CD4-positive, alpha-beta T cell treated with Interferon alpha-2 for 1 hour (primary cell): ENCODE data around the gene PHACTR4.
"Not testable (repeated sequence)": the region's sequence is repeated elsewhere in the genome, so short reads cannot be mapped to it uniquely, and the experiment has no call there.

Source experiments
- DNase-seq, 2 donors: peaks; one replicate each; pipeline ENCODE4 v3.0.0-alpha.2; 2020 to 2022

The PHACTR4 gene

DNA sequence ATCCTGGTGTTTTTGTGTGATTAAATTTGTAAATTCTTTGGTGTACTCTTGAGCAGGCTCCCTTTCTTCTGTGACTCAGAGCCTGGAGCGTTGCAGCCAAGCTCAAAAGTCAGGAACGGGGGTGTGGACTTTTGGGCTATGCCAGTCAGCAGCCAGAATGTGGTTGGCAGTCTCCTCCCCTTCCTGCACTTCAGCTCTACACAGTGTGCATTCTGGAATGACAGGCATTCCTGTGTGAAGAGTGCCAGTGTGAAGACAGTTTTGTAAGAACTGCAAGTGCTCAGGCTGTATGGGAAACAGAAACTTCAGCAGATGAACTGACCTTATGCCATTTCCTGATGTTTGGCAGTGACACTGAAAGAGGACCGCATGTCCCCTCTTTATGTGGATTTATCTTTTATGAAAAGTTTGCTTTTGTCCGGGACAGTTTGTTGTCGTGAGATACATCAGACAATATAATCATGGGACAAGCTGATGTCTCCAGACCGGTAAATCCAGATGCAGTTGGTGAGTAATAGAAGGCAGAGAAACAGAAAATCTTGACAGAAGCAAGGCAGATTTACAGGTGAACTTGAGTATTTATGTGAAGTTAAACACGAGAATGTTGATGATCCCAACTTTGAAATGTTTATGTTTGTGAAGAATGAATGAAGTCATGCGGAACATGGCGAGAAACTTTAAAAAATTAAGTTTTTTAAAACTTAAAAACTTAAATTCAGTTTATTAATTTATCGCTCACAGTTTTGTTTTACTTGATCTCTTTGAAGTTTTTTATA, 68.6 kb downstream of the PHACTR4 start:
- peak in 1 of 2 donors; percentile 28 for DNase-seq

DNA sequence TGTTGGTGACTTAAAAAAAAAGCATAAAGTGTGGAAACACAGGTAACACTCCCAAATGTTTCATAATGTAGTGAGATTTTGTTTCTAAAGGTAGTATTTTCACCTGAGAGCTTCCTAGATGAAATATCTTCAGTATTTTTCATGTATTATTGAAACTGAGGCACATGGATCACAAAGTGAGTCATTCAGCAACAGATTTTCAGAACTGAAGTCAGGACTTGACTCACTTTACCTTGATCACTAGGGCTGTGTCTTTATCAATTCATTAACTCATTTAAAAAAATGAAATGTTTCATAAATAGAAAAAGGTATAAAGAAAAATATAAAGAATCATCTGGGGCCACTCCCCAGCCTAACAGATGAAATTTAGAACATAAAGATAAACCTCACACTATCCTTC, 69.8 kb downstream of the PHACTR4 start:
- DNase-seq: no peak

DNA sequence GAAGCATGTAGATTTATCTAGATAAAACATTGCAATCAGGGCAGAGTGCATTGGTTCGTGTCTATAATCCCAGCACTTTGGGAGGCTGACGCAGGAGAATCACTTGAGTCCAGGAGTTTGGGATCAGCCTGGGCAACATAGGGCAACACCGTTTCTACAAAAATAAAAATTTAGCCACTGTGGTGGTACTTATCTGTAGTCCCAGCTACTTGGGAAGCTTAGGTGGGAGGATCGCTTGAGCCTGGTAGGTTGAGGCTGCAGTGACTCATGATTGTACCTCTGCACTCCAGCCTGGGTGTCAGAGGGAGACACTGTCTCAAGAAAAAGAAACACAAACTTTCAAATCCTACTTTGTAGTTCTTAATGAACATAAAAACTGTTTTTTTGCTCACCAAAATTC, 72.1 kb downstream of the PHACTR4 start:
- DNase-seq: no peak

DNA sequence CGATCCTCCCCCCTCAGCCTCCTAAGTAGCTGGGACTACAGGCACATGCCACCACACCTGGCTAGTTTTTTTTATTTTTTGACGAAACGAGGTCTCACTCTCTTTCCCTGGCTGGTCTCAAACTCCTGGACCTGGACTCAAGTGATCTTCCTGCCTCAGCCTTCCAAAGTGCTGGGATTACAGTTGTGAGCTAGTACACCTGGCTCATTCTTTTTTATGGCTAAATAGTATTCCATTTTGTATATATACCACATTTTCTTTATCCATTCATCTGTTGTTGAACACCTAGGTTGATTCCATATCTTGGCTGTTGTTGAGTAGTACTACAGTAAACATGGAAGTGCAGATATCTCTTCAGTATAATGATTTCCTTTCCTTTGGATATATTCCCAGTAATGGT, 74.0 kb downstream of the PHACTR4 start:
- DNase-seq: no peak

DNA sequence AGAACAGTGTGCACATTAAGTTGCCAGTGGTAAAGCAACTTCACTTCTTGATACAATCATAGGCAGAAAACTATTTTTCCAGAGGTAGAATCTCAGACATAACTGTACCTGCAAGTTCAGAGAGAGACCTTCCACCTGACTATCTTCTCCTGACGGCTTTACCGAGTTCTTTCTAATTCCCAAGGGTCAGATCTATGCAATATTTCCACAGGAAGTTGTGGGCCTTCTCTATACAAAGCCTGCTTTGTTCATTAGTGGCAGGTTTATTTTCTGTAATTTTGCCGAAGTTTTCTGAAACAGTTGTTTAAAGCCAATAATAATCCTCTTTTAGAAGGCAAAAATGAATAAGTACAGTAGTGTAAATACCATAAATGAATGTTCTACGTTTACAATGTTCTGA, 78.1 kb downstream of the PHACTR4 start:
- DNase-seq: no peak

DNA sequence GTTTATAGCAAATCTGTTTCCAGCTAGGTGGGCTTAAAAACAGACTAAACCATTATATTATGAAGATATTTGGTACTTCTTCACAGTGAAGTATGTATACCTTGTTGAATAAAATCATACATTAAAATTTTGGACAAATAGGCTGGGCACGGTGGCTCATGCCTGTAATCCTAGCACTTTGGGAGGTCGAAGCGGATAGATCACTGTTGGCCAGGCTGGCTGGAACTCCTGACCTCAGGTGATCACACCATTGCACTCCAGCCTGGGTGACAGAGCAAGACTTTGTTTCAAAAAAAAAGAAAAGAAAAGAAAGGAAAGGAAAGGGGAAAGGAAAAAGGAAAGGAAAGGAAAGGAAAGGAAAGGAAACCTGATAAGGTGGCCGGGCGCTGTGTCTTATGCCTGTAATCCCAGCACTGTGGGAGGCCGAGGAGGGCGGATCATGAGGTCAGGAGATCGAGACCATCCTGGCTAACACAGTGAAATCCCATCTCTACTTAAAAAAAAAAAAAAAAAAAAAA, 78.6 kb downstream of the PHACTR4 start:
- DNase-seq: not testable (repeated sequence)

DNA sequence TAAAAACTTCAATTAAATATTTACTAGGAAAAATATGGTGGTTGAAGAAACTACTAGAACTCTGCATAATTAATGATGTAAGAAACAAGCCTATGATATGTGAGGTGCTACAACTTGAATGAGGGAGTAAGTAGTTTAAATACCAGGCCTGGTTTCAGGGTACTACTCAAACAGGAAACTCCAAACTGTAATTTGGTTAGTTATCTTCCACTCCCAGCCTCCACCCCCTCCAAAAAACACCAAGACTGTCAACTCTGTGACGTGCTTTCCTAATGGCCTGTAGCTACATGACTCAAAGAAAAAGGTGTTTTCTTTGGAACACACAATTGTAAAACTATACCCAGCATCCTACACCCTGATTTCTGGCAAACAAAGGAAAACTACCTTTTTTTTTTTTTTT, 80.4 kb downstream of the PHACTR4 start:
- DNase-seq: peak in 1 of 2 donors; percentile 21

DNA sequence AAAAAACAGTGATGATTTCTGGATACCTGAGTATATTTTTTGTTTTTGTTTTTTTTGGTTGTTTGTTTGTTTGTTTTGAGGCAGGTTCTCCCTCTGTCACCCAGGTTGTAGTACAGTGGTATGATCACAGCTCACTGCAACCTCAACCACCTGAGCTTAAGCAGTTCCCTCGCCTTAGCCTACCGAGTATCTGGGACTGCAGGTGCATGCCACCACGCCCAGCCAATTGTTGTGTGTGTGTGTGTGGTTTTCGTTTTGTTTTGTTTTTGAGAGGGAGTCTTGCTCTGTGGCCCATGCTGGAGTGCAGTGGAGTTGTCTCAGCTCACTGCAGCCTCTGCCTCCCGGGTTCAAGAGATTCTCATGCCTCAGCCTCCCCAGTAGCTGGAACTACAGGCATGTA, 81.0 kb downstream of the PHACTR4 start:
- DNase-seq: no peak

DNA sequence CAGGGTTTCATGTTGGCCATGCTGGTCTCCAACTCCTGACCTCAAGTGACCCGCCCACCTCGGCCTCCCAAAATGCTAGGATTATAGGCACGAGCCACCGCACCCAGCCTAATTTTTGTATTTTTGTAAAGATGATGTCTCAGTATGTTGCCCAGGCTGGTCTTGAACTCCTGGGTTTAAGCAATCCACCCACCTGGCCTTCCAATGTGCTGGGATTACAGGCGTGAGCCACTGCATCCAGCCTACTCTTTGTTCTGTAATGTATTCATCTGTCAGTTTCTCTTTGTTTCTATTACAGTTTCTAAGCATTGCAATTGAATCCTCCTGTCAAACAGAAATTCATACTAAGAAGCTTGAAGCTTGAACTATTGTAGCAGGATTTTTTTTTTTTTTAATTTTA, 81.5 kb downstream of the PHACTR4 start:
- DNase-seq: no peak

DNA sequence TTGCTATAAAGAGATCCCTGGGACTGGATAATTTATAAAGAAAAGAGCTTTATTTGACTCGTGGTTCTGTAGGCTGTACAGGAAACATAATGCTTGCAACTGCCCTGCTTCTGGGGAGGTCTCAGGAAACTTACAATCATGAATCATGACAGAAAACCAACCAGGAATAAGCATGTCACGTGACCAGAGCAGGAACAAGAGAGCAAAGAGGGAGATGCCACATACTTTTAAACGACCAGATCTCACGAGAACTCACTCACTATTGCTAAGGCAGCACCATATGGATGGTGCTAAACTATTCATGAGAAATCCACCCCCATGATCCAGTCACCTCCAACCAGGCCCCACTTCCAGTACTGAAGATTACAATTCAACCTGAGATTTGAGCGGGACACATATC, 86.5 kb downstream of the PHACTR4 start:
- DNase-seq: no peak

DNA sequence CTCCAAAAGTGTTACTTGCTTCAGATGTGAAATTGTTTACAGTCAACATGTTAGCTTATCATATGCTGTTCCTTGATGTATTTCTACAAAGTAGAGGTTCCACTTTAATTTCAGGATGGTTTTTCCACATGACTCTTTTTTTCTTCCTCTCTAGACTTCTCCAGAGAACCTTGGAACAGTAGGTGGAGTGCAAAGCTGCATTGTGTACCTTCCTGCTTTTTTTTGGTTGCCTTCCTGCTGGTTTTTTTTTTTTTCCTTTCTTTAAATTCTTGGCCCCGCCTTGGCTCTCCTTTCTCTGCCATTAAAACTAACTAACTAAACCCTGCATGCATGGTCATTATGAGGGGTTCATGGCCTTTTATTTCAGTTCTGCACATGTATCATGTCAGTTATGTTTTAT, 88.1 kb downstream of the PHACTR4 start:
- DNase-seq: no peak

DNA sequence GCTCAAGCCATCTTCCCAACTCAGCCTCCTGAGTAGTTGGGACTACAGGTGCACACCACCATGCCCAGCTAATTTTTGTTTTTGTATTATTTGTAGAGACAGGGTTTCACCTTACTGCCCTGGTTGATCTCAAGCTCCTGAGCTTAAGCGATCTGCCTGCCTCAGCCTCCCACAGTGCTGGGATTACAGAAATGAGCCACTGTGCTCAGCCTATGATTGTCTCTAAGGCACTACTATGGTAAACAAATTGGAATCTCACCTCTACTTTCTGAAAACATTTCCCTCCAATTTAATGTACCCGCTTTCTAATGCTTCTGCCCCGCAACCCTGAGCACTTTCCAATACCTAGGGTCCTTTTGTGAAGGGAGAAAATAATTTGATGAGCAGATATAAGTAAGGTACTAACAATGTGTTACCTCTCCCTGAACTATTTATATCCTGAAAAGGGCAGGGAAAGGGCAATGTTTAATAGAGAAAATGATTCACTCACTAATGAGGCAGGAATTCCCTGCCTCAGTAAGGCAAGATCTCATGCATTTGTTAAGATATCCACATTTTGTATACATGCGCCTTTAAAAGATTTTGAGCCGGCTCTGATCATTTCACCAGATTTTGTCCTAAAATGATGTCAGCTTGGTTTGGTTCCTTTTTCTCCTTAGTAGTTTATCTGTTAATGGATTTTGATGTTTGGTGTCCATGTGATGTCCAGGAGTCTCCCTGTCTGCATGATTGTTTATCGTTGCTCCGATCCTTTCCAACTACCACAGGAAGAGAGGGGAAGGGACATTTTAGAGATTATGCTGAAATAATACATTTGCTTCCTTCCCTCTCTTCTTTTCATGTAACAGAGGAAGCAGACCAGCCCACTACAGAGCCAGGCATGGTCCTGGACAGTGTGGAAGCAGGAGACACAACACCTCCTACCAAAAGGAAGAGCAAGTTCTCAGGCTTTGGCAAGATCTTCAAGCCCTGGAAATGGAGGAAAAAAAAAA, 89.0 kb downstream of the PHACTR4 start:
- DNase-seq: no peak

DNA sequence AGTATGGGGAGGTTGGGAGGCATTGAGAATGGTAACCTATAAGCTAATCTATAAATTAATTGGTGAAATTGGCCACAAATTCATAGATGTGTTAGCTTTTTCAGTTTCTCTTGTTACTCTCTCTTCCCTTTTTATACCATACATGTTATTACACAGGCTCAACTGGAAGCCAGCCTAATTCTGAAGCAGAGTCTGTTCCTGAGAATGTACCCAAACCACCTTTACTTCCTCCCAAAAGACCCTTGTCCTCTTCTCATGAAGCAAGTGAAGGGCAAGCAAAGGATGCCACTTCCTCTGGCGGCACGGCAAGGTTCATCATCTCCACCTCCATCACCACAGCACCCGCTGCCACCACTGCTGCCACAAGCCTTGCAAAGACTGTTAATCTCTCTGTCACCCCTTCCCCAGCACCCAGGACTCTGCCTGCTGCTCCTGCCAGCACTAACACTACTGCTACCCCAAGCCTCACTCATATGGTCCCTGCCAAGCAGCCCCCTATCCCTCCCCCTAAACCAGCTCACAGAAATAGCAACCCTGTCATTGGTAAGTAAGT, 96.8 kb downstream of the PHACTR4 start:
- no peak for DNase-seq

DNA sequence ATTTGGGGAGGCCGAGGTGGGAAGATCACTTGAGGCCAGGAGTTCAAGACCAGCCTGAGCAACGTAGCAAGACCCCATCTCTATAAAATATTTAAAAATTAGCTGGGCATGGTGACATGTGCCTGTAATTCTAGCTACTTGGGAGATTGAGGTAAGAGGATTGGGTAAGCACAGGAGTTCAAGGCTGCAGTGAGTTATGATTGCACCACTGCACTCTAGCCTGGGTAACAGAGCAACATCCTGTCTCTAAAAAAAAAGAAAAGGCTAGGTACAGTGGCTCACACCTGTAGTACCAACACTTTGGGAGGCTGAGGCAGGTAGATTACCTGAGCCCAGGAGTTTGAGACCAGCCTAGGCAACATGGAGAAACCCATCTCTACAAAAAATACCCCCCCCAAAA, 100.6 kb downstream of the PHACTR4 start:
- no peak for DNase-seq

DNA sequence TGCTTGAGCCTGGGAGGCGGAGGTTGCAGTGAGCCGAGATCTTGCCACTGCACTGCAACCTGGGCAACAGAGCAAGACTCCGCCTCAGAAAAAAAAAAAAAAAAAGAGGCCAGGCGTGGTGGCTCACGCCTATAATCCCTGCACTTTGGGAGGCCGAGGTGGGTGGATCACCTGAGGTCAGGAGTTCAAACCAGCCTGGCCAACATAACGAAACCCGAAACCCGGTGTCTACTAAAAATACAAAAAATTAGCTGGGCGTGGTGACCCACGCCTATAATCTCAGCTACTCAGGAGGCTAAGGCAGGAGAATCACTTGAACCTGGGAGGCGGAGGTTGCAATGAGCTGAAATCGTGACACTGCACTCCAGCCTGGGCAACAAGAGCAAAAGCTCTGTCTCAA, 110.0 kb downstream of the PHACTR4 start:
- not testable (repeated sequence) for DNase-seq

DNA sequence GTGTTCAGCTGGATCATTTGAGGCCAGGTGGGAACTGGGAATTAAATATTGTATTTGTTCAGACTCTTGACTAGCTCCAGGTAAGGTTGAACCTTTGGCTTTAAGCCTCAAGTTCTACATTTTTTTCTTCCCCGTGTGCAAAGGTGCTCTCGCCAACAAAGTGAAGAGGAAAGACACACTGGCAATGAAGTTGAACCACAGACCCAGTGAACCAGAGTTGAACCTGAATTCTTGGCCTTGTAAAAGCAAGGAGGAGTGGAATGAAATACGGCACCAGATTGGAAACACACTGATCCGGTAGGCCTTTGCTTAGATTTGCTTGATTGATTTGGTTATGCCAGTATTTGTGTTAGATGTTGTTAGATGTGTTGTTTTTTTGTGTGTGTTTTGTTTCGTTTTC, 110.8 kb downstream of the PHACTR4 start:
- no peak for DNase-seq

DNA sequence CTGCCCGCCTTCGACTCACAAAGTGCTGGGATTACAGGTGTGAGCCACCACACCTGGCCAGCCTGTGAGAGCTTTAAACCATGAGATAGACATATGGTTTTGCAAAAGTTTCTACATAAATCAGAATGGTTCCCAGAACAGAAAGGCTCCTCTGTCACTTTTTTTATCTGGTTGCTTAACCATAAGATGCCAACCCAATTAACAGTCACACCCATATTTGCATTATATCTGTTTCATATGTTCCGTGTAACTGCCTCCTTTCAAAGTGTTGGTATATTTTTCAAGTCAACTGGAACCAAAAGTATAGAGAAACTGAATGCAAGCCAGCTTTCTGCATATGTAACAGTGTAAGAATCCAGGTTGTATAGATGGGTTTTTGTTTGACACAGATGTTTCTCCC, 112.6 kb downstream of the PHACTR4 start:
- DNase-seq: no peak

DNA sequence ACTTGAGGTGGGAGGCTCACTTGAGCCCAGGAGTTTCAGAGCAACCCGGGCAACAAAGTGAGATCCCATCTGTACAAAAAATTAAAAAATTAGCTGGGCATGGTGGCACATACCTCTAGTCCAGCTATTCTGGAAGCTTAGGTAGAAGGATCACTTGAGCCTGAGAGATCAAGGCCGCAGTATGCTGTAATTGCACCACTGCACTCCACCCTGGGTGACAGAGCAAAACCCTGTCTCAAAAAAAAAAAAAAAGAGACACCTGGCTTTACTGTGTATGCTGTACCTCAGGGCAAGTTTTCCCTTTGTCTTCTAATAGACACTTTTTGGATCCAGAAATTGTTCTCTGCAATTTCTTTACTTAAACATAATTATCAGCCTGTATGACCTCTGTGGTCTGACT, 113.2 kb downstream of the PHACTR4 start:
- DNase-seq: no peak

DNA sequence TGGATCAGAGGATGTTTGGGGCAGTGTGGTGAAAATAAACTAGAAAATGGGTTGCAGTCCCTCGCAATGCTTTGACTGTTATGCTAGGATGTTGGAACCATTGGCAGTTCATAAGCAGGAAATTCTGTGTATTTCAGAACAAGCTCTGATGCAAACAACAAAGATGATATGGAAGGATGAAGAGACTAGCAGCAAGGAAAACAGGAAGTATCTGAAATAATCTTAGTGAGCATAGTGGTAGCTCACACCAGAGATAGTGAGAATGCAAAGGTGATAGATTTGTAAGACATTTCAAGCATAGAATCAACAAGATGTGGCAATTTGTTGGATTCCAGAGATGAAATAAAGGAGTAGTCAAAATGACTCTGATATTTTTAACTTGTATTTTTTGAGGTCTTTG, 125.2 kb downstream of the PHACTR4 start:
- no peak for DNase-seq

DNA sequence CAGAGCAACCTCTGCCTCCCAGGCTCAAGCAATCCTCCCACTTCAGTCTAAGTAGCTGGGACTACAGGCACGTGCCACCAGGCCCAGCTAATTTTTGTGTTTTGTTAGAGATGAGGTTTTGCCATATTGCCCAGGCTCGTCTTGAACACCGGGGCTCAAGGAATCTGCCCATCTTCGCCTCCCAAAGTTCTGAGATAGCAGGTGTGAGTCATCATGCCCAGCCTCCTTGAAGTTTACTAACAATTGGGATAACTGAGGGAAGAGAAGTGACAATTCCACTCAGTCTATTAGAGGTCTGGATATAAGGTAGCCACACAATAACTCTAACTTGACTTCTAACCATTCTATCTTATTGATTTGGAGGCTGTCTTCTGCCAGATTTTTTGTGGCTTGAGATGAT, 130.0 kb downstream of the PHACTR4 start:
- no peak for DNase-seq

DNA sequence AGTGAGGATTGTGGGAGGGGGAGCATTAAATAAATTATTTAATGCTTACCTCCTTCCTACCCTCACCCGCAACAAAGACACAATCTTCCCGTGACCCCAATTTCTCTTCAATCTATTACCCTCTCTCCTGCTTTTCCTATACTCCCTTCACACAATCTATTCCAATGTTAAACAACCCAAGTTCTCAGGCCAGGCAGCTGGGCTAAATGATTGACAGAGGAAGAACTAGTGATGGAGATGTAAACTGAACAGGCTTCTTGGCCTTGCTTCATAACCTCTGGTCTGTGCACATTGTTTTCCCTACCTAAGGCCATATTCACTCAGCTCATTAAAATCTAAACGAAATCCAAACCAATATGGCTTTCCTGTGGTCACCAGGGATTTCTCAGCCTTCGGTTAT, 132.4 kb downstream of the PHACTR4 start:
- DNase-seq: no peak

DNA sequence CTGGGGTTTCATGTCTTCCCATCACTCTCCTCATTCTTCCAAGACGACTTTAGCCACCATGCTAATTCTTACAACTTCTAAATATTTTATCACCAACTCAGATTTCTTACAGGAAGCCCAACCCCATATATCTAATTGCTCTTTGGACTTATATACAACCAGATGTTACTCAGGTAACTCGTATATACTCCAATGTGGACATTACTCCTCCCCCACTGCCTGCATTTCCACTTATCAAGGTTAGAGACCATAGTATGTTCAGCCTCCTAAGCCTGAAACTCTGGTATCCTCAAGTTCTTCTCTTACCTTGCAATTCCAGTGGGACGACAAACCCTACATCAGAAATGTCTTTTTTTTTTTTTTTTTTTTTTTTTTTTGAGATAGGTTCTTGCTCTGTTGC, 133.6 kb downstream of the PHACTR4 start:
- DNase-seq: no peak

DNA sequence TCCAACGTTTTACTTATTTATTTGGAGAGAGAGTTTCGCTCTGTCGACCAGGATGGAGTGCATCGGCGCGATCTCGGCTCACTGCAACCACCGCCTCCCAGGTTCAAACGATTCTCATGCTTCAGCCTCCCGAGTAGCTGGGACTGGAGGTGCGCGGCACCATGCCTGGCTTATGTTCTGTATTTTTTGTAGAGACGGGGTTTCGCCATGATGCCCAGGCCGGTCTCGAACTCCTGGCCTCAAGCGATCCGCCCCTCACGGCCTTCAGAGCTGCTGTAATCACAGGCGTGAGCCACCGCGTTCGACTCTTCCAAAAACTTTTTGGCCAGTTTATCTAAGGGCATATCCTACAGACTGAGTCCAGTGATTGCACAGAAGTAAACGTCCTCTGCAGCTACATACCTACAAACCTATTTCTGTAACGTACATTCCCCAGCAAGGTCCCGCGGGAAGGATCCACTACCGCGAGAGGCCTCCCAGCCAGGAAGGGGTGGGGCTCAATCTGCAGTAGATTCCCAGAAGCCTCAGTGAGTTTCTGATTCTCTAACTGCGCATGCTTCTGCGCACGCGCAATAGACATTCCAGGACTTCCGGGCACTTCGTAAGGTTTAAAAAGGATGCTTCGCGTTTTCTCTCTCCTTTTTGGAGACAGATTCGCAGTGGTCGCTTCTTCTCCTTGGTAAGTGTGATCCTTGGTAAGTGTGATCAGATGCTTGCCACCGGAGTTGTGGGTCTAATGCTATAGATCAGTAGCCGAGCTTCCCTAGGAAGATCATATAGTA, 136.1 kb downstream of the PHACTR4 start, which contains the start of gene RCC1:
RCC1 (plus strand) TSS at position 638 of the 782 bp plus-strand sequence. CDS start 23,824 bp downstream, outside the sequence.
- DNase-seq: peak; percentile 98
